Lower lobe of right lung (tissue), 2 donors: ENCODE data around the gene IFT80. TPM values are rescaled to one million over a fixed set of nuclear protein-coding genes. Genes with fewer than 3 reads are reported as not detected.
A peak's percentile ranks its signal among the peaks of the same experiment; 100 is the strongest.

ENCODE experiments used
- ATAC-seq, 2 donors: fragments of 200-7000 bp; cut with Tn5 transposase; one replicate each; pipeline ENCODE4 v1.9.1; 2020 to 2022; ENCODE audit warnings: mild to moderate bottlenecking in 2 of 2, moderate library complexity in 2 of 2
- DNase-seq: peaks from one replicate; pipeline ENCODE4 v3.0.0-alpha.2; 2020
- H3K27ac ChIP-seq: fragments of 200-600 bp; one replicate; pipeline ENCODE4 v1.8.0; 2022
- H3K27me3 ChIP-seq: fragments of 200-600 bp; one replicate; pipeline ENCODE4 v1.8.0; 2022; ENCODE audit warnings: low read depth
- H3K36me3 ChIP-seq: fragments of 200-600 bp; one replicate; pipeline ENCODE4 v1.8.0; 2022; ENCODE audit warnings: mild to moderate bottlenecking
- H3K4me1 ChIP-seq: fragments of 200-600 bp; one replicate; pipeline ENCODE4 v1.8.0; 2022
- H3K4me3 ChIP-seq: fragments of 200-600 bp; one replicate; pipeline ENCODE4 v1.8.0; 2022; ENCODE audit warnings: mild to moderate bottlenecking
- H3K9me3 ChIP-seq: fragments of 200-600 bp; one replicate; pipeline ENCODE4 v1.8.0; 2022
- intact Hi-C: fragments of 100-400 bp; cut with DNase I; formaldehyde crosslinking; loops from one replicate; pipeline ENCODE4 v1.11.0; 2022
- total RNA-seq: library from RNA; stranded (reverse); fragmentation: NEBNext Ultra II Directional; extraction: Animal tissue kit (Norgen Biotek cat#: 25700); gene quantifications from one replicate; pipeline ENCODE4 v1.2.1, GENCODE V29; 2021
- TF ChIP-seq, protein P1 (sequence below): fragments of 200-600 bp; IDR thresholded peaks from one replicate; pipeline ENCODE4 v1.8.0; 2022; ENCODE audit warnings: antibody characterized with exemption, mild to moderate bottlenecking
- donor health status: DM: no; HTN: yes; CAD: no; lungs with severe emphysema.

Gene IFT80
- total RNA-seq, 1 donor from 2014 or later = 37.7 TPM

GRCh38 chr3:160286231-160286630 is 112.8 kb downstream of the IFT80 start:
- Histone ChIP-seq H3K9me3 (no peaks in the 10 kb centered on the region), H3K4me3 (no peak overlapping the region), H3K27me3 (no peaks in the 10 kb centered on the region), H3K36me3 (no peaks in the 10 kb centered on the region), H3K27ac (no peak overlapping the region), H3K4me1 (no peaks in the 10 kb centered on the region)
- DNase-seq = no peak
- ATAC-seq = no peak
- TF ChIP-seq, protein P1, sequence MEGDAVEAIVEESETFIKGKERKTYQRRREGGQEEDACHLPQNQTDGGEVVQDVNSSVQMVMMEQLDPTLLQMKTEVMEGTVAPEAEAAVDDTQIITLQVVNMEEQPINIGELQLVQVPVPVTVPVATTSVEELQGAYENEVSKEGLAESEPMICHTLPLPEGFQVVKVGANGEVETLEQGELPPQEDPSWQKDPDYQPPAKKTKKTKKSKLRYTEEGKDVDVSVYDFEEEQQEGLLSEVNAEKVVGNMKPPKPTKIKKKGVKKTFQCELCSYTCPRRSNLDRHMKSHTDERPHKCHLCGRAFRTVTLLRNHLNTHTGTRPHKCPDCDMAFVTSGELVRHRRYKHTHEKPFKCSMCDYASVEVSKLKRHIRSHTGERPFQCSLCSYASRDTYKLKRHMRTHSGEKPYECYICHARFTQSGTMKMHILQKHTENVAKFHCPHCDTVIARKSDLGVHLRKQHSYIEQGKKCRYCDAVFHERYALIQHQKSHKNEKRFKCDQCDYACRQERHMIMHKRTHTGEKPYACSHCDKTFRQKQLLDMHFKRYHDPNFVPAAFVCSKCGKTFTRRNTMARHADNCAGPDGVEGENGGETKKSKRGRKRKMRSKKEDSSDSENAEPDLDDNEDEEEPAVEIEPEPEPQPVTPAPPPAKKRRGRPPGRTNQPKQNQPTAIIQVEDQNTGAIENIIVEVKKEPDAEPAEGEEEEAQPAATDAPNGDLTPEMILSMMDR = no peak
- intact Hi-C loops = no loop called here

- peaks cover 17% of the 10 kb centered on the region for H3K36me3 ChIP-seq
- intact Hi-C loops = no loop called here
- H3K27me3 ChIP-seq = no peaks in the 10 kb centered on the region
- no peaks in the 10 kb centered on the region for H3K9me3 ChIP-seq
- H3K4me3 ChIP-seq = no peak overlapping the region
- no peaks in the 10 kb centered on the region for H3K4me1 ChIP-seq
- ATAC-seq (no peak), DNase-seq (no peak)
- no peak overlapping the region for H3K27ac ChIP-seq
- TF ChIP-seq, protein P1 = no peak
Measured at GRCh38 chr3:160280836-160281235, 118.2 kb downstream of the IFT80 start.

- DNase-seq (no peak), ATAC-seq (no peak)
- intact Hi-C loops = no loop called here
Measured at GRCh38 chr3:160279657-160280056, 119.4 kb downstream of the IFT80 start.

DNA sequence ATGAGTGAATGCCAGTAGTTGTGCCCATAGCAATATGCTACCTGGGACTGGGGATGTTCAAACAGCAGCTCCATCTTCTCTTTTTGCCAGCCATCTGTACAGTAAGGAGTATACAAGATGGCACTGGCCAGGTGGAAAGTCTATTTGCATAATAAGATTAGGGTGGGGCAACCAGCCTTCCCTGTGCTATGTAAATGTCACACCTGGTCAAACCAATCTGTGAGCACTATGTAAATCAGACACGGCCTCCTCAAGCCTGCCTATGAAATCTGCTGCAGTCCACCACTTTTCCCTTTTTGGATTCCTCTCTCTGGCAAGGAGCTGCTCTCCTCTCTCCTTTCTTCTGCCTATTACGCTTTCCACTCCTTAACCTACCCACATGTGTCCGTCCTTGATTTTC is 120.8 kb downstream of the IFT80 start:
- peaks cover 17% of the 10 kb centered on the region for H3K36me3 ChIP-seq
- TF ChIP-seq, protein P1 = no peak
- H3K27ac ChIP-seq = no peak overlapping the region
- no peaks in the 10 kb centered on the region for H3K27me3 ChIP-seq
- ATAC-seq (no peak), DNase-seq (no peak)
- H3K9me3 ChIP-seq = no peaks in the 10 kb centered on the region
- no peaks in the 10 kb centered on the region for H3K4me1 ChIP-seq
- H3K4me3 ChIP-seq = no peak overlapping the region
- intact Hi-C loops = no loop called here

More at GRCh38 chr3:160279657-160280056, 119.4 kb downstream of the IFT80 start:
- no peak overlapping the region for H3K4me3 ChIP-seq
- H3K4me1 ChIP-seq = no peaks in the 10 kb centered on the region
- H3K27me3 ChIP-seq = no peaks in the 10 kb centered on the region
- peaks cover 17% of the 10 kb centered on the region for H3K36me3 ChIP-seq
- no peaks in the 10 kb centered on the region for H3K9me3 ChIP-seq
- TF ChIP-seq, protein P1 = no peak
- no peak overlapping the region for H3K27ac ChIP-seq

DNA sequence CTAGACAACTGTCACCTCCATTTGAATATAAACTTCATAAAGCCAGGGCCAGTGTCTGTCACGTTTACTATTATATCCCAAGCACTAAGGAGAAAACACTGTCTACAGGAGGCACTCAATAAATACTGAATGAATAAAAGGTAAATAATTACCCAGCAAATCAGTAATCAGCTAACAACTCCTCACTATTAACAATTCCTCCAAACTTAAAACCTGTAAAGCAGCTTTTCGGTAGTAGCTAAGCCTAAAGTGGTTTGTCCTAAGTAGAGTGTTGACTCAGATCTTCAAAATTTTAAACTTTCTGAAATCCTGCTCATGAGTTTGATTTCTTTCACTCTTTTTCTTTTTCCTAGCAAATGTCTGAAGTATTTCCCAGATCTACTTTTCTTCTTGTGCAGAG is 133.9 kb downstream of the IFT80 start:
- Histone ChIP-seq H3K4me1 (no peaks in the 10 kb centered on the region), H3K9me3 (no peaks in the 10 kb centered on the region), H3K27ac (no peak overlapping the region), H3K27me3 (no peaks in the 10 kb centered on the region), H3K4me3 (no peak overlapping the region), H3K36me3 (no peaks in the 10 kb centered on the region)
- intact Hi-C loops = no loop called here
- TF ChIP-seq, protein P1 = no peak
- DNase-seq = no peak
- peak; percentile 75 to 88 for ATAC-seq
